ENCODE measurements around the gene DISC1. TPM values are rescaled to one million over a fixed set of nuclear protein-coding genes. Genes with fewer than 3 reads are reported as not detected.

DISC1 gene
- total and polyA plus RNA-seq, 2 of the 13 experiments (the other 11 are each of a cell fraction or from before 2014, with no cell fraction given), result 4.2 to 4.6 TPM

DNA sequence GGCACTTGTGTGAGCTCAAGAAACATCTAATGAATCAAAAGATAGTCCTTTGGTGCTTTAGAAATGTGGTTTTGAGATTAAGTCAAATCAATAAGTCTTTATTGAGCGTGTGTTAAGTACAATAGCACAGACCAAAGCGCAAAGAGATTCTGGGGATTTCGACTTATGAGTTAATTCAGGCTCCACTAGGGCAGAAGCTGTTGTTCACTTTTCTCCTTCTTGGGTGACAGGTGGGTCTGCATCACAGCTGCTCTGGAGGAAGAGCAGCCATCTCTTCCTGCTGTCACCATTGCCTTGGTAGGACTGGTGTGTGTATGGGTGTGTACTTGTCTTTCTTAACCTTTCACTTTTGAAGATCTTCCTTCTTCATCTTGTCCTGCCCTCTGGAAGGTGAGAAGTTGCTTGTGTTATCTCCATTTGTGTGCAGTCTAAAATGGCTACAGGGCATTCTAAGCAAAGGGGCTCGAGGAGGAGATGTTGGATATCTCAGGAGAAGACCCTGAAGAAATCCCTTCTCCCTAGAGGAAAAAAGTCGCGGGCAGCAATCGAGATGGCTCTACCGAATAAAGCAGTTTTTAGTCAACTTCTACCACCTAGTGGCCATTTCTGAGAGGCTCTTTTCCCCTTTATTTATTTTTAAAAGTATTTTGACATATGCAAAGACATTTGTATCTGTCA, 22.9 kb upstream of the DISC1 start (continued):
- TF ChIP-seq, protein P1, sequence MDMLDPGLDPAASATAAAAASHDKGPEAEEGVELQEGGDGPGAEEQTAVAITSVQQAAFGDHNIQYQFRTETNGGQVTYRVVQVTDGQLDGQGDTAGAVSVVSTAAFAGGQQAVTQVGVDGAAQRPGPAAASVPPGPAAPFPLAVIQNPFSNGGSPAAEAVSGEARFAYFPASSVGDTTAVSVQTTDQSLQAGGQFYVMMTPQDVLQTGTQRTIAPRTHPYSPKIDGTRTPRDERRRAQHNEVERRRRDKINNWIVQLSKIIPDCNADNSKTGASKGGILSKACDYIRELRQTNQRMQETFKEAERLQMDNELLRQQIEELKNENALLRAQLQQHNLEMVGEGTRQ (IDR thresholded peaks at IDR 0.05; ENCODE audit: low read depth, low read length), result no peak
- TF ChIP-seq, protein P1 (CRISPR knock-in tag; IDR thresholded peaks at IDR 0.05; ENCODE audit: borderline replicate concordance), result no peak
- TF ChIP-seq, protein P2, sequence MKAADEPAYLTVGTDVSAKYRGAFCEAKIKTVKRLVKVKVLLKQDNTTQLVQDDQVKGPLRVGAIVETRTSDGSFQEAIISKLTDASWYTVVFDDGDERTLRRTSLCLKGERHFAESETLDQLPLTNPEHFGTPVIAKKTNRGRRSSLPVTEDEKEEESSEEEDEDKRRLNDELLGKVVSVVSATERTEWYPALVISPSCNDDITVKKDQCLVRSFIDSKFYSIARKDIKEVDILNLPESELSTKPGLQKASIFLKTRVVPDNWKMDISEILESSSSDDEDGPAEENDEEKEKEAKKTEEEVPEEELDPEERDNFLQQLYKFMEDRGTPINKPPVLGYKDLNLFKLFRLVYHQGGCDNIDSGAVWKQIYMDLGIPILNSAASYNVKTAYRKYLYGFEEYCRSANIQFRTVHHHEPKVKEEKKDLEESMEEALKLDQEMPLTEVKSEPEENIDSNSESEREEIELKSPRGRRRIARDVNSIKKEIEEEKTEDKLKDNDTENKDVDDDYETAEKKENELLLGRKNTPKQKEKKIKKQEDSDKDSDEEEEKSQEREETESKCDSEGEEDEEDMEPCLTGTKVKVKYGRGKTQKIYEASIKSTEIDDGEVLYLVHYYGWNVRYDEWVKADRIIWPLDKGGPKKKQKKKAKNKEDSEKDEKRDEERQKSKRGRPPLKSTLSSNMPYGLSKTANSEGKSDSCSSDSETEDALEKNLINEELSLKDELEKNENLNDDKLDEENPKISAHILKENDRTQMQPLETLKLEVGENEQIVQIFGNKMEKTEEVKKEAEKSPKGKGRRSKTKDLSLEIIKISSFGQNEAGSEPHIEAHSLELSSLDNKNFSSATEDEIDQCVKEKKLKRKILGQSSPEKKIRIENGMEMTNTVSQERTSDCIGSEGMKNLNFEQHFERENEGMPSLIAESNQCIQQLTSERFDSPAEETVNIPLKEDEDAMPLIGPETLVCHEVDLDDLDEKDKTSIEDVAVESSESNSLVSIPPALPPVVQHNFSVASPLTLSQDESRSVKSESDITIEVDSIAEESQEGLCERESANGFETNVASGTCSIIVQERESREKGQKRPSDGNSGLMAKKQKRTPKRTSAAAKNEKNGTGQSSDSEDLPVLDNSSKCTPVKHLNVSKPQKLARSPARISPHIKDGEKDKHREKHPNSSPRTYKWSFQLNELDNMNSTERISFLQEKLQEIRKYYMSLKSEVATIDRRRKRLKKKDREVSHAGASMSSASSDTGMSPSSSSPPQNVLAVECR (CRISPR knock-in tag; IDR thresholded peaks at IDR 0.05; ENCODE audit: borderline replicate concordance), result peak; percentile 27; the same call in 1 of the 2 replicates
- TF ChIP-seq ZNF841 (CRISPR knock-in tag; IDR thresholded peaks at IDR 0.05; ENCODE audit: borderline replicate concordance), result no peak
- TF ChIP-seq RAD21 (CRISPR knock-in tag; IDR thresholded peaks at IDR 0.05), result peak; percentile 61
- no peak for TF ChIP-seq ZNF773 (CRISPR knock-in tag; IDR thresholded peaks at IDR 0.05; ENCODE audit: borderline replicate concordance)
- no peak for TF ChIP-seq ONECUT2 (CRISPR knock-in tag; IDR thresholded peaks at IDR 0.05)
- TF ChIP-seq, protein P3, sequence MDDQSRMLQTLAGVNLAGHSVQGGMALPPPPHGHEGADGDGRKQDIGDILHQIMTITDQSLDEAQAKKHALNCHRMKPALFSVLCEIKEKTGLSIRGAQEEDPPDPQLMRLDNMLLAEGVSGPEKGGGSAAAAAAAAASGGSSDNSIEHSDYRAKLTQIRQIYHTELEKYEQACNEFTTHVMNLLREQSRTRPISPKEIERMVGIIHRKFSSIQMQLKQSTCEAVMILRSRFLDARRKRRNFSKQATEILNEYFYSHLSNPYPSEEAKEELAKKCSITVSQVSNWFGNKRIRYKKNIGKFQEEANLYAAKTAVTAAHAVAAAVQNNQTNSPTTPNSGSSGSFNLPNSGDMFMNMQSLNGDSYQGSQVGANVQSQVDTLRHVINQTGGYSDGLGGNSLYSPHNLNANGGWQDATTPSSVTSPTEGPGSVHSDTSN (CRISPR knock-in tag; IDR thresholded peaks at IDR 0.05; ENCODE audit: borderline replicate concordance), result no peak
- TF ChIP-seq CREB1 (IDR thresholded peaks at IDR 0.05), result no peak
- TF ChIP-seq CREB1 (CRISPR knock-in tag; IDR thresholded peaks at IDR 0.05), result no peak
- no peak for TF ChIP-seq ETV5 (CRISPR knock-in tag; IDR thresholded peaks at IDR 0.05; ENCODE audit: borderline replicate concordance)
- TF ChIP-seq, protein P4, sequence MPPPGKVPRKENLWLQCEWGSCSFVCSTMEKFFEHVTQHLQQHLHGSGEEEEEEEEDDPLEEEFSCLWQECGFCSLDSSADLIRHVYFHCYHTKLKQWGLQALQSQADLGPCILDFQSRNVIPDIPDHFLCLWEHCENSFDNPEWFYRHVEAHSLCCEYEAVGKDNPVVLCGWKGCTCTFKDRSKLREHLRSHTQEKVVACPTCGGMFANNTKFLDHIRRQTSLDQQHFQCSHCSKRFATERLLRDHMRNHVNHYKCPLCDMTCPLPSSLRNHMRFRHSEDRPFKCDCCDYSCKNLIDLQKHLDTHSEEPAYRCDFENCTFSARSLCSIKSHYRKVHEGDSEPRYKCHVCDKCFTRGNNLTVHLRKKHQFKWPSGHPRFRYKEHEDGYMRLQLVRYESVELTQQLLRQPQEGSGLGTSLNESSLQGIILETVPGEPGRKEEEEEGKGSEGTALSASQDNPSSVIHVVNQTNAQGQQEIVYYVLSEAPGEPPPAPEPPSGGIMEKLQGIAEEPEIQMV (CRISPR knock-in tag; IDR thresholded peaks at IDR 0.05; ENCODE audit: low read depth), result no peak
- no peak for TF ChIP-seq PLSCR1 (CRISPR knock-in tag; IDR thresholded peaks at IDR 0.05; ENCODE audit: borderline replicate concordance)
- TF ChIP-seq ZNF501 (CRISPR knock-in tag; IDR thresholded peaks at IDR 0.05), result 0 out of 2 replicates have a peak, but pooled peaks have one; percentile 23
- TF ChIP-seq ZNF136 (CRISPR knock-in tag; IDR thresholded peaks at IDR 0.05; ENCODE audit: low read depth), result no peak
